ENCODE data around the gene SLC25A27. TPM values are rescaled to one million over a fixed set of nuclear protein-coding genes. Genes with fewer than 3 reads are reported as not detected.

The SLC25A27 gene
- total and polyA plus RNA-seq, 9 of the 15 experiments (the other 6 are each of a cell fraction or from before 2014, with no cell fraction given): not detected

GRCh38 chr6:46652603-46653438 is at the start of gene SLC25A27, which contains the start of gene CYP39A1 (continued):
- TF ChIP-seq CBX5 (IDR thresholded peaks at IDR 0.05; ENCODE audit: borderline replicate concordance, low read depth) (no peak), ZNF740 (CRISPR knock-in tag; IDR thresholded peaks at IDR 0.05) (no peak), ZNF740 (tag; IDR thresholded peaks at IDR 0.05) (no peak), KDM4B (IDR thresholded peaks at IDR 0.05; ENCODE audit: borderline replicate concordance in 2 of 2, low read depth in 1 of 2) (no peak; a peak in 1 of 4 replicates), TCF7 (IDR thresholded peaks at IDR 0.05; ENCODE audit: borderline replicate concordance) (no peak)

GRCh38 chr6:46605091-46605797 is 47.5 kb upstream of the SLC25A27 start:
- in situ Hi-C loops (cut with MboI) (no loop called here), intact Hi-C loops (cut with micrococcal nuclease) (no loop called here)
- Histone ChIP-seq H3K27me3 (ENCODE audit: control insufficient read depth in 2 of 2, insufficient read depth in 2 of 2, low read length in 2 of 2) (no peaks in the 10 kb centered on the region), H3K9me1 (ENCODE audit: control insufficient read depth, insufficient read depth, low read length) (no peaks in the 10 kb centered on the region), H3K36me3 (ENCODE audit: control insufficient read depth, insufficient read depth, low read length) (no peaks in the 10 kb centered on the region), H2AFZ (ENCODE audit: low read depth, low read length) (no peak overlapping the region), H3K4me1 (replicated peaks in 1 of 2; ENCODE audit: control insufficient read depth in 2 of 2, insufficient read depth in 2 of 2, low read length in 2 of 2) (no peaks in the 10 kb centered on the region), H3K9me3 (replicated peaks; ENCODE audit: control insufficient read depth, insufficient read depth, low read depth, low read length) (no peaks in the 10 kb centered on the region), H3K4me3 (no peak overlapping the region), H3K27ac (ENCODE audit: extremely low read depth, low read depth, low read length) (no peak overlapping the region), H3K4me2 (ENCODE audit: insufficient read depth, low read length) (no peak overlapping the region), H3K79me2 (ENCODE audit: control insufficient read depth, insufficient read depth, low read length) (no peaks in the 10 kb centered on the region), H3K9ac (ENCODE audit: insufficient read depth in 1 of 2, low read depth in 2 of 2, low read length in 2 of 2) (no peak overlapping the region), H4K20me1 (replicated peaks; ENCODE audit: control insufficient read depth, insufficient read depth, low read length) (no peaks in the 10 kb centered on the region)
- BruUV-seq (replicated peaks): no TSS peak
- FAIRE-seq (no peak), ATAC-seq (no peak), DNase-seq (ENCODE audit: extremely low read depth in 1 of 4, low spot score in 3 of 4) (no peak)
- WGBS (ENCODE audit: insufficient coverage, low coverage, missing lambda C conversion rate): 4% methylated on average over 3 of the region's 3 CpGs
- ChIA-PET POLR2A (no interaction called here), CTCF (ENCODE audit: low intra/inter-chr PET ratio) (no interaction called here)
- peak; percentile 32; the same call in 1 of the 2 replicates for TF ChIP-seq MAFK (IDR thresholded peaks at IDR 0.05; ENCODE audit: low read length)
- peak; percentile 47 for TF ChIP-seq ZNF316 (IDR thresholded peaks at IDR 0.05)
- TF ChIP-seq MAFF (IDR thresholded peaks at IDR 0.05; ENCODE audit: low read length): peak; percentile 30; the same call in 1 of the 2 replicates
- 0 out of 2 replicates have a peak, but pooled peaks have one; percentile 11 for TF ChIP-seq MAFG (tag; conservative IDR thresholded peaks at IDR 0.05)
